Effector memory CD4-positive, alpha-beta T cell (primary cell): Measurements from ENCODE around the gene RANBP3.

Experiments used
- DNase-seq, 3 donors: peaks; one replicate each; pipeline ENCODE4 v3.0.0-alpha.2; 2020
- H3K27ac ChIP-seq: 2 replicates; pipeline ENCODE4 v1.7.0; 2013; ENCODE audit warnings: mild to moderate bottlenecking, low read length, moderate library complexity; ENCODE audit not compliant: insufficient read depth, poor library complexity, severe bottlenecking
- H3K27me3 ChIP-seq: replicated peaks from 2 replicates; pipeline ENCODE4 v1.7.0; 2013; ENCODE audit warnings: mild to moderate bottlenecking, low read length; ENCODE audit not compliant: insufficient read depth, control insufficient read depth, poor library complexity, severe bottlenecking
- H3K36me3 ChIP-seq: 2 replicates; pipeline ENCODE4 v1.7.0; 2013; ENCODE audit warnings: mild to moderate bottlenecking, low read length, moderate library complexity; ENCODE audit not compliant: control insufficient read depth, insufficient read depth
- H3K4me1 ChIP-seq: 2 replicates; pipeline ENCODE4 v1.7.0; 2013; ENCODE audit warnings: low read length, mild to moderate bottlenecking; ENCODE audit not compliant: control insufficient read depth, insufficient read depth, poor library complexity, severe bottlenecking
- H3K4me3 ChIP-seq: 2 replicates; pipeline ENCODE4 v1.7.0; 2013; ENCODE audit warnings: low read length, low read depth, mild to moderate bottlenecking; ENCODE audit not compliant: insufficient read depth, poor library complexity, severe bottlenecking
- H3K9me3 ChIP-seq: 2 replicates; pipeline ENCODE4 v1.7.0; 2013; ENCODE audit warnings: mild to moderate bottlenecking, low read length, moderate library complexity; ENCODE audit not compliant: control insufficient read depth

RANBP3 gene

GRCh38 chr19:6020166-6020882, 42.4 kb upstream of the RANBP3 start:
- Histone ChIP-seq H3K4me1 (no peaks in the 10 kb centered on the region), H3K4me3 (no peak overlapping the region), H3K27me3 (no peaks in the 10 kb centered on the region), H3K9me3 (no peaks in the 10 kb centered on the region), H3K27ac (no peak overlapping the region), H3K36me3 (no peaks in the 10 kb centered on the region)
- DNase-seq: no peak

DNA sequence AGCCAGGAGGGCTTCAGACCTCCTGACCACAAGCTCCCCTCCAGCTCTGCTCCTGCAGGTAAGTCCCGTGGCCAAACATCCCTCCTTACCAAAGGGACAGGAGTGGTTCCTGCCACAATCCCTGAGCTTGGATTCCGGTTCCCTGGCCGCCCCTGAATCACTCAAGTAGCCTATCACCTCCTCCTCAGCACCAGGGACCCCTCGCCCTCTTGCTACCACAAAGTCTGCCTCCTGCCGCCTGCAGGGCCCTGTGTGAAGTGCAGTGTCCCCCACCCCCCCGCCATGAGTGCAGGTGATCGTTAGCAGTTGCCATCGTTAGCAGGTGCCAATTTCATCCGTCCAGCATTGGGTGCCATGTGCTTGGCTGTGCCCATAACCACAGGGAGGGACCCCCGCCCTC, 40.8 kb upstream of the RANBP3 start:
- Histone ChIP-seq H3K4me3 (no peak overlapping the region), H3K27ac (no peak overlapping the region), H3K36me3 (no peaks in the 10 kb centered on the region), H3K27me3 (no peaks in the 10 kb centered on the region), H3K9me3 (no peaks in the 10 kb centered on the region), H3K4me1 (no peaks in the 10 kb centered on the region)
- no peak for DNase-seq

GRCh38 chr19:6017576-6017975, 39.6 kb upstream of the RANBP3 start:
- H3K27ac ChIP-seq: no peak overlapping the region
- DNase-seq: no peak
- H3K27me3 ChIP-seq: no peaks in the 10 kb centered on the region
- H3K9me3 ChIP-seq: no peaks in the 10 kb centered on the region
- no peaks in the 10 kb centered on the region for H3K36me3 ChIP-seq
- no peaks in the 10 kb centered on the region for H3K4me1 ChIP-seq
- H3K4me3 ChIP-seq: no peak overlapping the region

GRCh38 chr19:6015841-6016545, 38.1 kb upstream of the RANBP3 start:
- Histone ChIP-seq H3K36me3 (no peaks in the 10 kb centered on the region), H3K4me1 (no peaks in the 10 kb centered on the region)

GRCh38 chr19:6014551-6015135, 36.7 kb upstream of the RANBP3 start:
- Histone ChIP-seq H3K4me1 (no peaks in the 10 kb centered on the region), H3K4me3 (no peak overlapping the region), H3K36me3 (no peaks in the 10 kb centered on the region), H3K27me3 (no peaks in the 10 kb centered on the region), H3K9me3 (no peaks in the 10 kb centered on the region), H3K27ac (no peak overlapping the region)
- no peak for DNase-seq

More at GRCh38 chr19:6015841-6016545, 38.1 kb upstream of the RANBP3 start:
- no peak overlapping the region for H3K4me3 ChIP-seq
- no peak for DNase-seq
- H3K27ac ChIP-seq: no peak overlapping the region
- H3K9me3 ChIP-seq: no peaks in the 10 kb centered on the region
- H3K27me3 ChIP-seq: no peaks in the 10 kb centered on the region

GRCh38 chr19:6012426-6013170, 34.7 kb upstream of the RANBP3 start:
- Histone ChIP-seq H3K4me1 (no peaks in the 10 kb centered on the region), H3K9me3 (no peaks in the 10 kb centered on the region), H3K27ac (no peak overlapping the region), H3K27me3 (no peaks in the 10 kb centered on the region), H3K36me3 (no peaks in the 10 kb centered on the region), H3K4me3 (no peak overlapping the region)
- no peak for DNase-seq

GRCh38 chr19:6011794-6012193, 33.9 kb upstream of the RANBP3 start:
- H3K36me3 ChIP-seq: no peaks in the 10 kb centered on the region
- no peaks in the 10 kb centered on the region for H3K27me3 ChIP-seq
- no peak overlapping the region for H3K27ac ChIP-seq

DNA sequence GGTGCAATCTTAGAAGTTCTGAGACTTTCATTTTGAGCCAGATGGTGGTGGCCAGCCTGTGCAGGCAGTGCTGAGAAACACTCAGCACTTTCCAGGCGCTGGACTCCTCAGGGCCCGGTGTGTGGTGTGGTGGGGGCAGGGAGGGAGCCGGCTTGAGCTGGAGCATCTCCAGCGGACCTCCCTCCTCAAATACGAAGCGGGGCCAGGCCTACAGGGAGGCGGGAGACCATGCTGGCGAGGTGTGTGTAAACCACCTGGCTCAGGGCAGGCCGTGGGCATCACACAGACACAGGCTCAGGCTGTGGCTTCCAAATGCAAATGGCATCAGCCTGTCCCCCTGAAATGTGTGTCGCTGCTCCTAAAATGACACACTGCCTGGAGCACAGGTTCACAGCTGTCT, 33.3 kb upstream of the RANBP3 start:
- Histone ChIP-seq H3K9me3 (no peaks in the 10 kb centered on the region), H3K4me1 (no peaks in the 10 kb centered on the region), H3K27ac (no peak overlapping the region), H3K27me3 (no peaks in the 10 kb centered on the region), H3K4me3 (no peak overlapping the region), H3K36me3 (no peaks in the 10 kb centered on the region)
- DNase-seq: no peak

More at GRCh38 chr19:6011794-6012193, 33.9 kb upstream of the RANBP3 start:
- no peak for DNase-seq
- H3K9me3 ChIP-seq: no peaks in the 10 kb centered on the region
- no peaks in the 10 kb centered on the region for H3K4me1 ChIP-seq
- no peak overlapping the region for H3K4me3 ChIP-seq

- H3K36me3 ChIP-seq: no peaks in the 10 kb centered on the region
Observed at GRCh38 chr19:6010107-6010506, 32.2 kb upstream of the RANBP3 start.

More at GRCh38 chr19:6010107-6010506, 32.2 kb upstream of the RANBP3 start:
- Histone ChIP-seq H3K4me3 (no peak overlapping the region), H3K27ac (no peak overlapping the region), H3K4me1 (no peaks in the 10 kb centered on the region), H3K27me3 (no peaks in the 10 kb centered on the region), H3K9me3 (no peaks in the 10 kb centered on the region)
- DNase-seq: no peak
